ENCODE measurements around the gene GDAP2. TPM values are rescaled to one million over a fixed set of nuclear protein-coding genes. Genes with fewer than 3 reads are reported as not detected.

GDAP2 gene
- total and polyA plus RNA-seq, 2 experiments from 2014 or later: 11.3 to 33.3 TPM

- no peak overlapping the region for H2AFZ ChIP-seq
- H4K20me1 ChIP-seq (ENCODE audit: insufficient read depth, poor library complexity, severe bottlenecking): no peaks in the 10 kb centered on the region
- DNase-seq (ENCODE audit: low spot score): no peak
- WGBS (ENCODE audit: low lambda C conversion rate, missing lambda C conversion rate): 88% methylated on average over 1 of the region's 1 CpG
- TF ChIP-seq EZH2phosphoT487 (IDR thresholded peaks at IDR 0.05; ENCODE audit: low read depth, severe bottlenecking, unreplicated experiment) (no peak), EZH2 (IDR thresholded peaks at IDR 0.05; ENCODE audit: borderline replicate concordance) (no peak), CTCF (IDR thresholded peaks at IDR 0.05; ENCODE audit: poor library complexity) (no peak)
- no peak overlapping the region for H3K4me2 ChIP-seq
- H3K27me3 ChIP-seq: no peaks in the 10 kb centered on the region
- H3K4me1 ChIP-seq (ENCODE audit: insufficient read depth): no peaks in the 10 kb centered on the region
- H3K9me2 ChIP-seq (replicated peaks; ENCODE audit: insufficient read depth): no peaks in the 10 kb centered on the region
- no peaks in the 10 kb centered on the region for H3K9me3 ChIP-seq (ENCODE audit: low read depth)
- H3K4me3 ChIP-seq: no peak overlapping the region
- H3K79me2 ChIP-seq: no peaks in the 10 kb centered on the region
- peaks cover 3% of the 10 kb centered on the region for H3K36me3 ChIP-seq (replicated peaks; ENCODE audit: insufficient read depth, low read depth)
- H3K27ac ChIP-seq: no peak overlapping the region
These were observed 85.6 kb downstream of the GDAP2 start for GRCh38 chr1:117843791-117844190.

- Histone ChIP-seq H2AFZ (no peak overlapping the region), H3K9me3 (ENCODE audit: low read depth) (no peaks in the 10 kb centered on the region), H3K36me3 (replicated peaks; ENCODE audit: insufficient read depth, low read depth) (peaks cover 3% of the 10 kb centered on the region), H3K9me2 (replicated peaks; ENCODE audit: insufficient read depth) (no peaks in the 10 kb centered on the region), H3K4me3 (no peak overlapping the region), H4K20me1 (ENCODE audit: insufficient read depth, poor library complexity, severe bottlenecking) (no peaks in the 10 kb centered on the region), H3K27me3 (no peaks in the 10 kb centered on the region), H3K4me1 (ENCODE audit: insufficient read depth) (no peaks in the 10 kb centered on the region), H3K27ac (no peak overlapping the region), H3K79me2 (no peaks in the 10 kb centered on the region), H3K4me2 (no peak overlapping the region)
- TF ChIP-seq CTCF (IDR thresholded peaks at IDR 0.05; ENCODE audit: poor library complexity) (no peak), EZH2 (IDR thresholded peaks at IDR 0.05; ENCODE audit: borderline replicate concordance) (no peak), EZH2phosphoT487 (IDR thresholded peaks at IDR 0.05; ENCODE audit: low read depth, severe bottlenecking, unreplicated experiment) (no peak)
- 78% methylated on average over 3 of the region's 3 CpGs for WGBS (ENCODE audit: low lambda C conversion rate, missing lambda C conversion rate)
- no peak for DNase-seq (ENCODE audit: low spot score)
These were observed 86.8 kb downstream of the GDAP2 start for GRCh38 chr1:117842408-117843170.

GRCh38 chr1:117841117-117841650 is 88.2 kb downstream of the GDAP2 start:
- Histone ChIP-seq H3K27ac (no peak overlapping the region), H4K20me1 (ENCODE audit: insufficient read depth, poor library complexity, severe bottlenecking) (no peaks in the 10 kb centered on the region), H3K36me3 (replicated peaks; ENCODE audit: insufficient read depth, low read depth) (peaks cover 3% of the 10 kb centered on the region), H3K4me2 (no peak overlapping the region), H3K4me1 (ENCODE audit: insufficient read depth) (no peaks in the 10 kb centered on the region), H2AFZ (no peak overlapping the region), H3K9me3 (ENCODE audit: low read depth) (no peaks in the 10 kb centered on the region), H3K27me3 (no peaks in the 10 kb centered on the region), H3K4me3 (no peak overlapping the region), H3K79me2 (no peaks in the 10 kb centered on the region), H3K9me2 (replicated peaks; ENCODE audit: insufficient read depth) (no peaks in the 10 kb centered on the region)
- WGBS (ENCODE audit: low lambda C conversion rate, missing lambda C conversion rate): 90% methylated on average over 3 of the region's 3 CpGs
- TF ChIP-seq CTCF (IDR thresholded peaks at IDR 0.05; ENCODE audit: poor library complexity): no peak
- TF ChIP-seq EZH2 (IDR thresholded peaks at IDR 0.05; ENCODE audit: borderline replicate concordance): no peak
- no peak for TF ChIP-seq EZH2phosphoT487 (IDR thresholded peaks at IDR 0.05; ENCODE audit: low read depth, severe bottlenecking, unreplicated experiment)
- DNase-seq (ENCODE audit: low spot score): no peak
